Glomerular visceral epithelial cell (primary cell): ENCODE measurements around the gene NHLH1.
"Not testable (repeated sequence)": the region's sequence is repeated elsewhere in the genome, so short reads cannot be mapped to it uniquely, and the experiment has no call there.

Experiments
- DNase-seq: peaks from one replicate; pipeline ENCODE4 v3.0.0-alpha.2; 2016; ENCODE audit errors: extremely low spot score

NHLH1 gene

GRCh38 chr1:160377585-160378206 lies 10.8 kb downstream of the NHLH1 start:
- peak; percentile 35 for DNase-seq

GRCh38 chr1:160384812-160385211 lies 17.9 kb downstream of the NHLH1 start:
- not testable (repeated sequence) for DNase-seq

GRCh38 chr1:160388406-160388805 lies 21.5 kb downstream of the NHLH1 start:
- DNase-seq: not testable (repeated sequence)

GRCh38 chr1:160394673-160395072 lies 27.8 kb downstream of the NHLH1 start:
- no peak for DNase-seq

- DNase-seq: no peak
Measured at GRCh38 chr1:160397651-160398050, 30.8 kb downstream of the NHLH1 start.

GRCh38 chr1:160398823-160399222 lies 32.0 kb downstream of the NHLH1 start:
- no peak for DNase-seq

GRCh38 chr1:160399544-160400222 lies 32.8 kb downstream of the NHLH1 start:
- no peak for DNase-seq

- DNase-seq: peak; percentile 88
Measured at GRCh38 chr1:160400223-160400645, 33.4 kb downstream of the NHLH1 start, which contains the start of gene VANGL2. VANGL2 (plus strand) TSS chr1:160400564; CDS start chr1:160415838, 15,274 bp downstream.

GRCh38 chr1:160400646-160401486 lies 34.0 kb downstream of the NHLH1 start:
- peak; percentile 34 for DNase-seq

GRCh38 chr1:160401487-160401805 lies 34.6 kb downstream of the NHLH1 start:
- DNase-seq: no peak

GRCh38 chr1:160402001-160402795 lies 35.3 kb downstream of the NHLH1 start:
- no peak for DNase-seq

GRCh38 chr1:160403244-160403643 lies 36.4 kb downstream of the NHLH1 start:
- DNase-seq: no peak

- DNase-seq: no peak
Measured at GRCh38 chr1:160404094-160404493, 37.2 kb downstream of the NHLH1 start.

- DNase-seq: no peak
Measured at GRCh38 chr1:160405331-160405877, 38.5 kb downstream of the NHLH1 start.

GRCh38 chr1:160406131-160406968 lies 39.5 kb downstream of the NHLH1 start:
- DNase-seq: no peak

- peak; percentile 86 for DNase-seq
Measured at GRCh38 chr1:160407839-160408801, 41.2 kb downstream of the NHLH1 start.

- no peak for DNase-seq
Measured at GRCh38 chr1:160408864-160409263, 42.0 kb downstream of the NHLH1 start.

GRCh38 chr1:160409486-160409885 lies 42.6 kb downstream of the NHLH1 start:
- no peak for DNase-seq

- DNase-seq: no peak
Measured at GRCh38 chr1:160410406-160411005, 43.6 kb downstream of the NHLH1 start.
